Measurements from ENCODE around the gene FBLN7. TPM values are rescaled to one million over a fixed set of nuclear protein-coding genes. Genes with fewer than 3 reads are reported as not detected.

FBLN7 gene
- total and polyA plus RNA-seq, 4 donors, result 0.60 to 2.4 (median 1.9) TPM

- H3K4me1 ChIP-seq (ENCODE audit: control insufficient read depth in 4 of 4, insufficient read depth in 4 of 4, low read length in 3 of 4), result peaks cover 0 to 4% (median 2%) of the 10 kb centered on the region in 4 donors
- 95% methylated on average over 11 of the region's 11 CpGs for WGBS
- no peak overlapping the region for H3K4me3 ChIP-seq (ENCODE audit: low read depth in 1 of 3, low read length in 3 of 3)
- H3K9ac ChIP-seq (ENCODE audit: low read depth in 1 of 2, low read length in 2 of 2), result no peak overlapping the region
- no peaks in the 10 kb centered on the region for H3K27me3 ChIP-seq (ENCODE audit: control insufficient read depth in 4 of 4, insufficient read depth in 4 of 4, low read length in 3 of 4)
- no peak overlapping the region for H3K27ac ChIP-seq (ENCODE audit: low read depth in 1 of 2, low read length in 2 of 2)
- DNase-seq (ENCODE audit: low spot score), result no peak
- no peaks in the 10 kb centered on the region for H3K9me3 ChIP-seq (ENCODE audit: control insufficient read depth in 4 of 4, low read length in 3 of 4)
- no peaks in the 10 kb centered on the region for H3K36me3 ChIP-seq (ENCODE audit: control insufficient read depth in 4 of 4, insufficient read depth in 3 of 4, low read depth in 1 of 4, low read length in 3 of 4)
- no peak for TF ChIP-seq JUND (IDR thresholded peaks at IDR 0.05)
- no peak for TF ChIP-seq CTCF (IDR thresholded peaks at IDR 0.05; ENCODE audit: low read depth, low read length, missing input control)
- no peak for TF ChIP-seq ATF3 (IDR thresholded peaks at IDR 0.05)
- no peak for TF ChIP-seq TAF1 (conservative IDR thresholded peaks at IDR 0.05)
- no peak for TF ChIP-seq YY1 (IDR thresholded peaks at IDR 0.05)
- no peak for TF ChIP-seq FOXA2 (IDR thresholded peaks at IDR 0.05)
- TF ChIP-seq HNF4G (IDR thresholded peaks at IDR 0.05), result no peak
- no peak for TF ChIP-seq SP1 (IDR thresholded peaks at IDR 0.05)
Observed at GRCh38 chr2:112162956-112163355, 24.8 kb downstream of the FBLN7 start.

- WGBS, result 90% methylated on average over 9 of the region's 9 CpGs
Observed at GRCh38 chr2:112163541-112163981, 25.4 kb downstream of the FBLN7 start.

More at GRCh38 chr2:112163541-112163981, 25.4 kb downstream of the FBLN7 start:
- no peak overlapping the region for H3K4me3 ChIP-seq (ENCODE audit: low read depth in 1 of 3, low read length in 3 of 3)
- H3K36me3 ChIP-seq (ENCODE audit: control insufficient read depth in 4 of 4, insufficient read depth in 3 of 4, low read depth in 1 of 4, low read length in 3 of 4), result no peaks in the 10 kb centered on the region
- H3K27me3 ChIP-seq (ENCODE audit: control insufficient read depth in 4 of 4, insufficient read depth in 4 of 4, low read length in 3 of 4), result no peaks in the 10 kb centered on the region
- TF ChIP-seq FOXA2 (IDR thresholded peaks at IDR 0.05) (no peak), SP1 (IDR thresholded peaks at IDR 0.05) (no peak), REST (IDR thresholded peaks at IDR 0.05) (no peak), RXRA (IDR thresholded peaks at IDR 0.05) (no peak), HNF4A (conservative IDR thresholded peaks at IDR 0.05) (no peak), GABPA (IDR thresholded peaks at IDR 0.05 in 1 of 2, conservative IDR thresholded peaks at IDR 0.05 in 1 of 2) (no peak), NR2F2 (IDR thresholded peaks at IDR 0.05) (no peak), RAD21 (IDR thresholded peaks at IDR 0.05) (no peak), FOXA1 (IDR thresholded peaks at IDR 0.05) (no peak), HNF4G (IDR thresholded peaks at IDR 0.05) (no peak), JUND (IDR thresholded peaks at IDR 0.05) (no peak), ATF3 (IDR thresholded peaks at IDR 0.05) (no peak), MAX (IDR thresholded peaks at IDR 0.05) (no peak), ZBTB33 (IDR thresholded peaks at IDR 0.05) (no peak), YY1 (IDR thresholded peaks at IDR 0.05) (no peak), TAF1 (conservative IDR thresholded peaks at IDR 0.05) (no peak), EGR1 (IDR thresholded peaks at IDR 0.05; ENCODE audit: low read depth in 2 of 2) (no peak), CTCF (IDR thresholded peaks at IDR 0.05; ENCODE audit: low read depth, low read length, missing input control) (no peak)
- DNase-seq (ENCODE audit: low spot score), result no peak
- H3K9me3 ChIP-seq (ENCODE audit: control insufficient read depth in 4 of 4, low read length in 3 of 4), result no peaks in the 10 kb centered on the region
- H3K4me1 ChIP-seq (ENCODE audit: control insufficient read depth in 4 of 4, insufficient read depth in 4 of 4, low read length in 3 of 4), result peaks cover 0 to 4% (median 2%) of the 10 kb centered on the region in 4 donors
- H3K27ac ChIP-seq (ENCODE audit: low read depth in 1 of 2, low read length in 2 of 2), result no peak overlapping the region
- H3K9ac ChIP-seq (ENCODE audit: low read depth in 1 of 2, low read length in 2 of 2), result no peak overlapping the region
